Colonic mucosa (tissue), 4 donors: ENCODE results near the gene RPL41. TPM values are rescaled to one million over a fixed set of nuclear protein-coding genes. Genes with fewer than 3 reads are reported as not detected.

Experiments
- DNase-seq: peaks from one replicate; pipeline ENCODE4 v3.0.0-alpha.2; 2020
- H3K27ac ChIP-seq: fragments of 200-600 bp; one replicate; pipeline ENCODE4 v1.8.0; 2021
- H3K27me3 ChIP-seq: fragments of 200-600 bp; one replicate; pipeline ENCODE4 v1.8.0; 2021
- H3K36me3 ChIP-seq: fragments of 200-600 bp; one replicate; pipeline ENCODE4 v1.8.0; 2021
- H3K4me1 ChIP-seq: fragments of 200-600 bp; one replicate; pipeline ENCODE4 v1.8.0; 2021; ENCODE audit warnings: mild to moderate bottlenecking
- H3K4me3 ChIP-seq: fragments of 200-600 bp; one replicate; pipeline ENCODE4 v1.8.0; 2021
- H3K9ac ChIP-seq, 2 donors: one replicate each; pipeline ENCODE4 v1.7.0; 2013; ENCODE audit warnings: control low read depth in 2 of 2, low read depth in 2 of 2, low read length in 2 of 2
- H3K9me3 ChIP-seq: fragments of 200-600 bp; one replicate; pipeline ENCODE4 v1.8.0; 2021
- intact Hi-C: fragments of 100-400 bp; cut with DNase I; formaldehyde crosslinking; loops from one replicate; pipeline ENCODE4 v1.14.1; 2022
- total RNA-seq, 2 donors: library from RNA; stranded (reverse); fragmentation: NEBNext Ultra II Directional in 1 of 2; extraction: Animal tissue kit (Norgen Biotek cat#: 25700) in 1 of 2; gene quantifications; one replicate each; pipeline ENCODE4 v1.2.1, GENCODE V29; 2021
- TF ChIP-seq, protein P1 (sequence below): fragments of 200-600 bp; IDR thresholded peaks from one replicate; pipeline ENCODE4 v1.8.0; 2022; ENCODE audit warnings: antibody characterized with exemption, mild to moderate bottlenecking
- donor health status: healthy.
- donor health status: DM: no; HTN: no; CAD: no.
- donor health status: DM: no; HTN: no; CAD: no.

RPL41 gene
- total RNA-seq, 2 donors from 2014 or later = 3,248 to 3,669 TPM

DNA sequence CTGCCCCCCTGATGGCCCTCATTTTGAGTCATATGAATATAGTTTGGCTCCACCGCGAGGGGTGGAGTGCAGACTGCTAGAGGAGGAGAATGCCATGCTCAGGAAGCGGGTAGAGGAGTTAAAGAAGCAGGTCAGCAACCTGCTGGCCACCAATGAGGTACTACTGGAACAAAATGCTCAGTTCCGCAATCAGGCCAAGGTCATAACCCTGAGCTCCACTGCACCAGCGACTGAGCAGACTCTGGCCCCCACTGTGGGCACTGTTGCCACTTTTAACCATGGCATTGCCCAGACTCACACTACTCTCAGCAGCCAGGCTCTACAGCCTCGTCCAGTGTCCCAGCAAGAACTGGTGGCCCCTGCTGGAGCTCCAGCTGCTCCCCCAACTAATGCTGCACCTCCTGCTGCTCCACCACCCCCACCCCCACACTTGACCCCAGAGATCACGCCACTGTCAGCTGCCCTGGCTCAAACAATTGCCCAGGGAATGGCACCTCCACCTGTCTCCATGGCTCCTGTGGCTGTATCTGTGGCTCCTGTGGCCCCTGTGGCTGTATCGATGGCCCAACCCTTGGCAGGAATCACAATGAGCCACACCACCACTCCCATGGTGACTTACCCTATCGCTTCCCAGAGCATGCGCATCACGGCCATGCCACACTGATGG is 4.9 kb downstream of the RPL41 start:
- Histone ChIP-seq H3K9ac (no peak overlapping the region), H3K36me3 (no peaks in the 10 kb centered on the region), H3K27me3 (no peaks in the 10 kb centered on the region), H3K4me1 (peaks cover 13% of the 10 kb centered on the region), H3K27ac (no peak overlapping the region), H3K9me3 (no peaks in the 10 kb centered on the region), H3K4me3 (no peak overlapping the region)
- TF ChIP-seq, protein P1, sequence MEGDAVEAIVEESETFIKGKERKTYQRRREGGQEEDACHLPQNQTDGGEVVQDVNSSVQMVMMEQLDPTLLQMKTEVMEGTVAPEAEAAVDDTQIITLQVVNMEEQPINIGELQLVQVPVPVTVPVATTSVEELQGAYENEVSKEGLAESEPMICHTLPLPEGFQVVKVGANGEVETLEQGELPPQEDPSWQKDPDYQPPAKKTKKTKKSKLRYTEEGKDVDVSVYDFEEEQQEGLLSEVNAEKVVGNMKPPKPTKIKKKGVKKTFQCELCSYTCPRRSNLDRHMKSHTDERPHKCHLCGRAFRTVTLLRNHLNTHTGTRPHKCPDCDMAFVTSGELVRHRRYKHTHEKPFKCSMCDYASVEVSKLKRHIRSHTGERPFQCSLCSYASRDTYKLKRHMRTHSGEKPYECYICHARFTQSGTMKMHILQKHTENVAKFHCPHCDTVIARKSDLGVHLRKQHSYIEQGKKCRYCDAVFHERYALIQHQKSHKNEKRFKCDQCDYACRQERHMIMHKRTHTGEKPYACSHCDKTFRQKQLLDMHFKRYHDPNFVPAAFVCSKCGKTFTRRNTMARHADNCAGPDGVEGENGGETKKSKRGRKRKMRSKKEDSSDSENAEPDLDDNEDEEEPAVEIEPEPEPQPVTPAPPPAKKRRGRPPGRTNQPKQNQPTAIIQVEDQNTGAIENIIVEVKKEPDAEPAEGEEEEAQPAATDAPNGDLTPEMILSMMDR = no peak
- intact Hi-C loops = no loop called here
- DNase-seq = no peak

DNA sequence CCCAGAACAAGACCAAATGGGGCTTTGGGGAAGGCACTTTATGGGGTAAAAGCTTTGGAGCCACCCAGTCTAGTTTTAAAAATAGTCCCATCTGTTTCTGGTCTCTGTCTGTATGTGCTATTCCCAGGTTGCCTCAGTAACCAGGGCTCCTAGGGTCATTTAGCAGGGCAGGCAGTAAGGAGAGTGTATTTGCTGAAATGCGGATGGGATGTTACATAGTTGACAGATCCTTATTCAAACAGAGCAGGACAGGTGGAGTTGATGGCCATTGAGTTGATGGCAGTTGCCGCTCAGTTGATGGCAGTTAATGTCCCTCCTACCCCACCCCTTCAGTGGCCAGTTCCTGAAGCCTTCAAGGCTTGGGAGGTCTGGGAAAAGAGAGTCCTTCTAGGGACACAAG is 6.2 kb downstream of the RPL41 start:
- Histone ChIP-seq H3K36me3 (no peaks in the 10 kb centered on the region), H3K4me1 (peaks cover 16% of the 10 kb centered on the region), H3K27me3 (no peaks in the 10 kb centered on the region), H3K4me3 (no peak overlapping the region), H3K9ac (no peak overlapping the region), H3K9me3 (no peaks in the 10 kb centered on the region), H3K27ac (no peak overlapping the region)
- TF ChIP-seq, protein P1 = no peak
- no peak for DNase-seq
- intact Hi-C loops = no loop called here

DNA sequence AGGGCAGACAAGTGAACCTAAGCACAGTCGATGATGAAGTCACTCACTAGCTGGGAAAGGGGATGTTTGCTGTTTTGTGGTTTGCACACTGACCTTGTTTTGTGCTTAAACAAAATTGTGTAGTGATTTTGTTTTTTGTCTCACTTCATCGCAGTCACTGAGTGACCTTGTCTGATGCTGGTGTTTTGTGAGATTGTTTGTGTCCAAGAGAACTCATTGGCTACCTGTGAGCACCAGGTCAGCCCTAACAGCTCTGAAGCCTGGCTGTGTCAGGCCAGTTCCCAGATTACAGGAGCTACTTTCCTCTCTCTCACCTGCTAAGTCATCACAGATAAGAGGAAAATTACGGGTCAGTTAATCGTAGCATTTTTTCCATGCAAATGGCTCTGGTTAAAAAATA is 7.7 kb downstream of the RPL41 start:
- intact Hi-C loops = loop anchor here (2.0 kb wide), 1 partner anchor 65 kb away; the partner anchor contains the start of gene SMARCC2
- Histone ChIP-seq H3K36me3 (no peaks in the 10 kb centered on the region), H3K27ac (no peak overlapping the region), H3K4me3 (no peak overlapping the region), H3K9ac (no peak overlapping the region), H3K9me3 (no peaks in the 10 kb centered on the region), H3K4me1 (peaks cover 10% of the 10 kb centered on the region), H3K27me3 (no peaks in the 10 kb centered on the region)
- TF ChIP-seq, protein P1 = no peak
- no peak for DNase-seq

DNA sequence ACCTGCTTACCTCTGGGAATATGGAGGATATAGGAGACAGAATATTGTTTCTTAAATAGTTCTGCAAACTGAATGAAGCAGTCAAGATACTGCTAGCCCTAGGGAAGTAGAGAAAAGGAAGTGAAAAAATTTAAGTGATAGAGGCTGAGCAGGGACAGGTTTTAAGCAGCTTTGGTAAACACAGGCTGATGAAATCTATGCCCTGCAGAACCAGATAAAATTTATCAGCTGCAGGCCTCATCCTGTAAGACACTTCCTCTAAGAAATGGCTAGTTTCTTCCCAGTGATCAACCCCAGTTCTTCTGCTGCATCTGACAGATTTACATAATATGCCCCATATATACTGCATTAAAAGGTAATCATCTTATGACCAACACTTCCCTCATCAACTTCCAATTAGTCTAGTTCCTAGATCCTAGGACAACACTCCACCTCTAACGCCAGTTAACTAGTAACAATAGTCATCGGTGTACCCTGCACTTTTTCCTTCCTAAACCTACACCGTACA is 10.4 kb downstream of the RPL41 start:
- intact Hi-C loops = loop anchor here (5.0 kb wide), 1 partner anchor 36 kb away; no protein-coding TSS in a partner anchor
- Histone ChIP-seq H3K36me3 (no peaks in the 10 kb centered on the region), H3K27me3 (no peaks in the 10 kb centered on the region), H3K27ac (peak overlapping the region; percentile 81), H3K9ac (peak overlapping the region; percentile 38 to 100), H3K4me1 (peaks cover 14% of the 10 kb centered on the region), H3K4me3 (no peak overlapping the region), H3K9me3 (no peaks in the 10 kb centered on the region)
- TF ChIP-seq, protein P1 = no peak
- DNase-seq = no peak

DNA sequence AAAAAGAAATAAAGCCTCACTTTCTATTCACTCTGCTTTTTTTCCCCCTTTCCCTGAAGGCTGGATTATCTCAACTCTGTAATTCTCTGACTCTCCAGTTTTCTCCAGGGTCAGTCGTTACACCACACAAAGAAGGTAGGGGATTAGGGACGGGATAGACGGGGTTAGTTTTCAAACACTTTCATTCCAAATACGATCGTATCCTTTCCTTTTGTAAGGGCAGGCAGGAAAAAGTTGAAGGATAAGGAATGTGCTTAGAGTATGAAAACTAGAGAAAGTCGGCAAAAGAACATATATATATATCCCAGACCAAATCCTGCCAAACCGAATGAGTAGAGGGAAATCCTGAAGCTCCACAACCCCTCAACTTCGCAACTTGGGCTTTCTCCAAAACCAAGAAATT is 11.1 kb downstream of the RPL41 start:
- Histone ChIP-seq H3K36me3 (no peaks in the 10 kb centered on the region), H3K9me3 (no peaks in the 10 kb centered on the region), H3K27me3 (no peaks in the 10 kb centered on the region), H3K4me3 (peak overlapping the region; percentile 90), H3K27ac (peak overlapping the region; percentile 81), H3K9ac (peak overlapping the region; percentile 38 to 100), H3K4me1 (peaks cover 14% of the 10 kb centered on the region)
- no peak for DNase-seq
- TF ChIP-seq, protein P1 = no peak
- intact Hi-C loops = loop anchor here (5.0 kb wide), 1 partner anchor 35 kb away; no protein-coding TSS in a partner anchor
